H1 (cell line): ENCODE data around the gene RGL3. TPM values are rescaled to one million over a fixed set of nuclear protein-coding genes. Genes with fewer than 3 reads are reported as not detected.

Experiments used
- CHD2 ChIP-seq: IDR thresholded peaks from 2 replicates; pipeline ENCODE4 v1.6.1; 2012; ENCODE audit warnings: low read length, improper control_type of control experiment
- CHD7 ChIP-seq: fragments of 300-600 bp; sonication (generic); IDR thresholded peaks from 2 replicates; pipeline ENCODE4 v1.7.1; 2012; ENCODE audit warnings: low read length, moderate library complexity, mild to moderate bottlenecking, inconsistent platforms; ENCODE audit not compliant: insufficient replicate concordance
- HDAC2 ChIP-seq, 2 experiments: fragments of 300-600 bp in 1 of 2; sonication (generic) in 1 of 2; IDR thresholded peaks; 2 replicates each; pipeline ENCODE4 v1.6.1; 2011 to 2012; ENCODE audit warnings: low read depth in 2 of 2, low read length in 2 of 2, mild to moderate bottlenecking in 2 of 2, moderate library complexity in 2 of 2, borderline replicate concordance in 1 of 2, inconsistent platforms in 1 of 2
- PHF8 ChIP-seq: fragments of 200-600 bp; sonication (generic); conservative IDR thresholded peaks from 2 replicates; pipeline ENCODE4 v1.7.1; 2012; ENCODE audit warnings: low read depth, mild to moderate bottlenecking, inconsistent platforms, low read length, moderate library complexity
- RNF2 ChIP-seq: fragments of 200-900, 300-1000 bp; sonication (generic); IDR thresholded peaks from 2 replicates; pipeline ENCODE4 v1.7.1; 2016; ENCODE audit warnings: borderline replicate concordance, low read depth, mild to moderate bottlenecking, antibody characterized with exemption, low read length; ENCODE audit not compliant: poor library complexity, severe bottlenecking; ENCODE audit errors: missing control alignments
- SUZ12 ChIP-seq: fragments of 200-600 bp; sonication (generic); IDR thresholded peaks from 2 replicates; pipeline ENCODE4 v1.6.1; 2012; ENCODE audit warnings: mild to moderate bottlenecking, inconsistent platforms, low read length, moderate library complexity, mixed read lengths
- polyA plus RNA-seq, 7 experiments: library from polyadenylated mRNA; depleted of rRNA in 3 of 7; stranded (reverse) in 5 of 7; unstranded in 2 of 7; fragments of >200 nt in 5 of 7; fragments of 200-250 nt in 2 of 7; gene quantifications; 1 replicate in 5 of 7; 2 replicates in 1 of 7; 4 replicates in 1 of 7; pipeline versions ENCODE4 v1.2.1 to v1.2.3, GENCODE V29; 2011 to 2013; ENCODE audit warnings: missing spikeins in 2 of 7, mixed read lengths in 2 of 7
- total RNA-seq: library from RNA; stranded (reverse); fragmentation: NEBNext Ultra II Directional; extraction: Animal tissue kit (Norgen Biotek cat#: 25700); gene quantifications from 2 replicates; pipeline ENCODE4 v1.2.1, GENCODE V29; 2021

RGL3 gene
- total and polyA plus RNA-seq, 2 of the 8 experiments (the other 6 are each of a cell fraction or from before 2014, with no cell fraction given), result 36.9 to 40.9 TPM

- TF ChIP-seq CHD7, result no peak
- TF ChIP-seq SUZ12, result 0 out of 2 replicates have a peak, but pooled peaks have one; percentile 31
- no peak for TF ChIP-seq PHF8
- TF ChIP-seq HDAC2 (IDR thresholded peaks at IDR 0.05; ENCODE audit: borderline replicate concordance in 1 of 2, low read depth in 2 of 2, low read length in 2 of 2), result no peak
- no peak for TF ChIP-seq CHD2
- peak; percentile 46 for TF ChIP-seq RNF2
Observed at GRCh38 chr19:11420429-11421370, 1.6 kb upstream of the RGL3 start (continued).
